ENCODE results near the gene ZDHHC9. TPM values are rescaled to one million over a fixed set of nuclear protein-coding genes. Genes with fewer than 3 reads are reported as not detected.

The ZDHHC9 gene
- total RNA-seq (4.5 and 6.1 TPM in 2 replicates), polyA plus RNA-seq (1.3 and 2.4 TPM in 2 replicates), polyA minus RNA-seq (3.0 TPM in 2 replicates)
- total RNA-seq (2013): 2.0 TPM

DNA sequence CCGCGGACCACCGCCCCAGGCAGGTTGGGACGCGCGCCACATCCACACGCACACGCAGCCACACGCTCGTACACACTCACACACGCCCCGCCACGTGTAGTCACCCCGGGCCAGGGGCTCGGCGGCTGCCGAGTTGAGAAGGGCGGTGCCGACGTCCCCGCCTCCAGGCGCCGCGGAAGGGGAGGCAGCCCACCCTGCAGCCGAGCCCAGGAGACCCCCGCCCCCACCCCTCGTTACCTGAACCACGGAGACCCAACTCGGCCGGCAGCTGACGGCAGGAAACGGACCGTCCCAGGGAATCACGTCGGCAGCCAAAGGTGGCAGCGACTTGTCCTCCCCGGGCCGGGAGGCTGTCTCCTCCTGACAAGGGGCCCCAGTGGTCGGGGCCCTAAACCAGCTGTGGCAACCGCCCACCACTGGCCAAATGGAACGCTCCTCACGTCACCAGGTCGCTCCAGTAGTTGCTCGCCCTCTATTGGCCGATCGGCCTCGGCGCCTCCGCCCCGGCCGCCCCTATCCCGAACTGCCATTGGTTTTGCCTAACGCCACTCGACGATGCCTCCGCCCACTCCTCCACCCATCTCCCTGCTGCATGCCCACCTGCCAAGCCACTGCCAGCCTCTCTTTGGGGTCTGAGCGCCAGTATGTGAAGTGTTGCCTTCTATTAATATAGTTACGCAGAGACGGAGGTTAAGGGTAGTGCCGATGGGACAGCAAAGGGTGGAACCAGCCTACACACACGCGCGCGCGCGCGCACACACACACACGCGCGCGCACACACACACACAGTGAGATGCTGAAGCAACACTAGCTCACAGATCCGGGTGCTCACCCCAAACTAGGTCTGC lies at the start of gene ZDHHC9:
ZDHHC9 (minus strand) TSS at position 428 of the 848 bp plus-strand sequence. CDS start 1,941 bp downstream, outside the sequence.
- Mint-ChIP-seq H3K4me1 (peaks cover 19% of the 10 kb centered on the region), H3K27ac (peak within 1 kb of the TSS; percentile 87), H3K9me3 (ENCODE audit: insufficient read depth) (no peaks in the 10 kb centered on the region), H3K4me3 (peak within 1 kb of the TSS; percentile 94), H3K27me3 (no peaks in the 10 kb centered on the region)
- Histone ChIP-seq H3K36me3 (replicated peaks in 1 of 2; ENCODE audit: control extremely low read depth in 1 of 2, control insufficient read depth in 1 of 2, extremely low read depth in 1 of 2, insufficient read depth in 2 of 2, low read length in 1 of 2) (no peaks in the 10 kb centered on the region), H3K9me3 (ENCODE audit: control extremely low read depth in 1 of 3, control insufficient read depth in 2 of 3, insufficient read depth in 1 of 3, low read length in 2 of 3) (no peaks in the 10 kb centered on the region), H4K20me1 (ENCODE audit: control insufficient read depth, insufficient read depth, low read length, poor library complexity, severe bottlenecking) (no peaks in the 10 kb centered on the region), H3K79me2 (ENCODE audit: control insufficient read depth, insufficient read depth, low read length) (no peaks in the 10 kb centered on the region), H2AFZ (ENCODE audit: insufficient read depth, low read depth, low read length, poor library complexity, severe bottlenecking) (peak within 1 kb of the TSS; percentile 87), H3K27me3 (replicated peaks in 1 of 4; ENCODE audit: control extremely low read depth in 1 of 4, control insufficient read depth in 3 of 4, insufficient read depth in 4 of 4, low read length in 3 of 4) (peaks cover 0 to 3% (median 0%) of the 10 kb centered on the region in 4 experiments), H3K9ac (ENCODE audit: low read length) (peak within 1 kb of the TSS; percentile 76), H3K4me1 (ENCODE audit: control insufficient read depth in 2 of 2, insufficient read depth in 2 of 2, low read length in 2 of 2) (peaks cover 4 to 11% of the 10 kb centered on the region in 2 donors), H3K4me3 (ENCODE audit: control extremely low read depth in 1 of 5, extremely low read depth in 1 of 5, insufficient read depth in 1 of 5, low read depth in 2 of 5, low read length in 4 of 5) (peak within 1 kb of the TSS; percentile 8 to 75 (median 72)), H3K27ac (ENCODE audit: low read length in 2 of 2) (peak within 1 kb of the TSS in 1 of 2 donors; percentile 54), H3K4me2 (replicated peaks; ENCODE audit: low read depth, low read length, poor library complexity, severe bottlenecking) (peak within 1 kb of the TSS; percentile 78)
- intact Hi-C loops (cut with micrococcal nuclease): loop anchor here (2.0 to 10.0 kb wide), 3 partner anchors 63 to 181 kb away; partner anchors contain the start of genes BCORL1 and UTP14A
- TF ChIP-seq, protein P1, sequence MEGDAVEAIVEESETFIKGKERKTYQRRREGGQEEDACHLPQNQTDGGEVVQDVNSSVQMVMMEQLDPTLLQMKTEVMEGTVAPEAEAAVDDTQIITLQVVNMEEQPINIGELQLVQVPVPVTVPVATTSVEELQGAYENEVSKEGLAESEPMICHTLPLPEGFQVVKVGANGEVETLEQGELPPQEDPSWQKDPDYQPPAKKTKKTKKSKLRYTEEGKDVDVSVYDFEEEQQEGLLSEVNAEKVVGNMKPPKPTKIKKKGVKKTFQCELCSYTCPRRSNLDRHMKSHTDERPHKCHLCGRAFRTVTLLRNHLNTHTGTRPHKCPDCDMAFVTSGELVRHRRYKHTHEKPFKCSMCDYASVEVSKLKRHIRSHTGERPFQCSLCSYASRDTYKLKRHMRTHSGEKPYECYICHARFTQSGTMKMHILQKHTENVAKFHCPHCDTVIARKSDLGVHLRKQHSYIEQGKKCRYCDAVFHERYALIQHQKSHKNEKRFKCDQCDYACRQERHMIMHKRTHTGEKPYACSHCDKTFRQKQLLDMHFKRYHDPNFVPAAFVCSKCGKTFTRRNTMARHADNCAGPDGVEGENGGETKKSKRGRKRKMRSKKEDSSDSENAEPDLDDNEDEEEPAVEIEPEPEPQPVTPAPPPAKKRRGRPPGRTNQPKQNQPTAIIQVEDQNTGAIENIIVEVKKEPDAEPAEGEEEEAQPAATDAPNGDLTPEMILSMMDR (IDR thresholded peaks at IDR 0.05): no peak
- TF ChIP-seq EZH2 (IDR thresholded peaks at IDR 0.05; ENCODE audit: borderline replicate concordance, insufficient read depth, low read depth, low read length, poor library complexity, severe bottlenecking): no peak
- ChIA-PET CTCF (interaction anchor here (0.9 kb wide), 1 partner anchor 21 kb away, joined by 3 read pairs; no protein-coding TSS in a partner anchor), POLR2A (interaction anchor here (0.5 to 0.6 kb wide), 2 partner anchors 108 to 1005 kb away, joined by 3 read pairs; no protein-coding TSS in a partner anchor)
- WGBS (ENCODE audit: insufficient coverage): 0% methylated on average over 41 of the region's 72 CpGs
- DNase-seq: peak; percentile 89
- ATAC-seq (ENCODE audit: low read depth): peak; percentile 99

DNA sequence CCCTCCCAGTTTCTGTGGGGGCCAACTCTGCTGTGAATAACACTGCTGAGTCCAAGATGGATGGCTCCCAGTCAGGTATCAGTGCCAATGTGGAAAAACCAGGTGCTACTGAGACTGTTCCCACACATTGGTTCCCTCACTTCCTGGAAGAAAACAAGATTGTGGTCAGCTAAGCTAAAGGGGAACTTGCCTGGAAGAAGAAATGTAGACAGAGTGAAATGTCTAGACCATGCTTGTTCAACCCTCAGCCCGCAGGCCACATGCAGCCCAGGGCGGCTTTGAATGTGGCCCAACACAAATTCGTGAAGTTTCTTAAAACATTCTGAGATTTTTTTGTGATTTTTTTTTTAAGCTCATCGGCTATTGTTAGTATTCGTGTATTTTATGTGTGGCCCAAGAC lies 33.7 kb upstream of the ZDHHC9 start:
- intact Hi-C loops (cut with micrococcal nuclease): no loop called here
- Histone ChIP-seq H3K9ac (ENCODE audit: low read length) (no peak overlapping the region), H3K9me3 (ENCODE audit: control extremely low read depth in 1 of 3, control insufficient read depth in 2 of 3, insufficient read depth in 1 of 3, low read length in 2 of 3) (no peaks in the 10 kb centered on the region), H4K20me1 (ENCODE audit: control insufficient read depth, insufficient read depth, low read length, poor library complexity, severe bottlenecking) (no peaks in the 10 kb centered on the region), H3K27me3 (replicated peaks in 1 of 4; ENCODE audit: control extremely low read depth in 1 of 4, control insufficient read depth in 3 of 4, insufficient read depth in 4 of 4, low read length in 3 of 4) (no peaks in the 10 kb centered on the region), H3K4me1 (ENCODE audit: control insufficient read depth in 2 of 2, insufficient read depth in 2 of 2, low read length in 2 of 2) (no peaks in the 10 kb centered on the region), H3K4me3 (ENCODE audit: control extremely low read depth in 1 of 5, extremely low read depth in 1 of 5, insufficient read depth in 1 of 5, low read depth in 2 of 5, low read length in 4 of 5) (no peak overlapping the region), H3K27ac (ENCODE audit: low read length in 2 of 2) (no peak overlapping the region), H2AFZ (ENCODE audit: insufficient read depth, low read depth, low read length, poor library complexity, severe bottlenecking) (no peak overlapping the region), H3K79me2 (ENCODE audit: control insufficient read depth, insufficient read depth, low read length) (no peaks in the 10 kb centered on the region), H3K36me3 (replicated peaks in 1 of 2; ENCODE audit: control extremely low read depth in 1 of 2, control insufficient read depth in 1 of 2, extremely low read depth in 1 of 2, insufficient read depth in 2 of 2, low read length in 1 of 2) (no peaks in the 10 kb centered on the region), H3K4me2 (replicated peaks; ENCODE audit: low read depth, low read length, poor library complexity, severe bottlenecking) (no peak overlapping the region)
- Mint-ChIP-seq H3K4me1 (no peaks in the 10 kb centered on the region), H3K4me3 (no peak overlapping the region), H3K9me3 (ENCODE audit: insufficient read depth) (peaks cover 3% of the 10 kb centered on the region), H3K27me3 (peaks cover 3% of the 10 kb centered on the region), H3K27ac (no peak overlapping the region)
- DNase-seq (no peak), ATAC-seq (ENCODE audit: low read depth) (no peak)
- TF ChIP-seq EZH2 (IDR thresholded peaks at IDR 0.05; ENCODE audit: borderline replicate concordance, insufficient read depth, low read depth, low read length, poor library complexity, severe bottlenecking): no peak
- TF ChIP-seq, protein P1 (IDR thresholded peaks at IDR 0.05): no peak
- ChIA-PET POLR2A (interaction anchor here (0.6 kb wide), 1 partner anchor 246 kb away, joined by 4 read pairs; no protein-coding TSS in a partner anchor), CTCF (no interaction called here)
- no CpG with 5 or more reads among the region's 5 CpGs for WGBS (ENCODE audit: insufficient coverage)
